Peyer's patch (tissue), 4 donors: ENCODE data around the gene WHRN. TPM values are rescaled to one million over a fixed set of nuclear protein-coding genes. Genes with fewer than 3 reads are reported as not detected.
A peak's percentile ranks its signal among the peaks of the same experiment; 100 is the strongest.

Source experiments
- DNase-seq, 3 donors: peaks; one replicate each; pipeline ENCODE4 v3.0.0-alpha.2; 2017 to 2019
- H3K27ac ChIP-seq, 4 donors: fragments of 200-600 bp; sonication (generic); one replicate each; pipeline ENCODE4 v1.5.1; 2016 to 2019
- H3K27me3 ChIP-seq, 2 donors: fragments of 200-600 bp; sonication (generic); one replicate each; pipeline ENCODE4 v1.5.1; 2019
- H3K36me3 ChIP-seq, 3 donors: fragments of 200-600 bp; sonication (generic); one replicate each; pipeline ENCODE4 v1.5.1; 2016 to 2019
- H3K4me1 ChIP-seq, 4 donors: fragments of 200-600 bp; sonication (generic); one replicate each; pipeline ENCODE4 v1.5.1; 2016 to 2019
- H3K4me3 ChIP-seq, 4 donors: fragments of 200-600 bp; sonication (generic); 1 replicate in 3 of 4; 2 replicates in 1 of 4; pipeline ENCODE4 v1.5.1; 2016 to 2019; ENCODE audit warnings: mild to moderate bottlenecking in 1 of 4
- H3K9me3 ChIP-seq, 4 donors: fragments of 200-600 bp; sonication (generic); one replicate each; pipeline ENCODE4 v1.5.1; 2016 to 2019; ENCODE audit warnings: mild to moderate bottlenecking in 1 of 4
- POLR2A ChIP-seq, 2 donors: fragments of 450-650 bp; IDR thresholded peaks; one replicate each; pipeline ENCODE4 v1.5.1; 2017; ENCODE audit warnings: antibody characterized with exemption in 2 of 2, mild to moderate bottlenecking in 2 of 2, moderate library complexity in 2 of 2
- total RNA-seq, 4 donors: library from RNA; depleted of rRNA; stranded (reverse); fragments of >200 nt; gene quantifications; one replicate each; pipeline ENCODE4 v1.1.0, GENCODE V29; 2016
- TF ChIP-seq, protein P1 (sequence below), 6 experiments: fragments of 450-650 bp in 4 of 6; fragments of 200-600 bp in 2 of 6; sonication (generic) in 1 of 6; IDR thresholded peaks; one replicate each; pipeline ENCODE4 v1.5.1; 2017 to 2019; ENCODE audit warnings: antibody characterized with exemption in 6 of 6, mild to moderate bottlenecking in 3 of 6, moderate library complexity in 1 of 6

WHRN gene
- total RNA-seq, 4 donors from 2014 or later, result 10.7 to 35.5 (median 15.3) TPM

DNA sequence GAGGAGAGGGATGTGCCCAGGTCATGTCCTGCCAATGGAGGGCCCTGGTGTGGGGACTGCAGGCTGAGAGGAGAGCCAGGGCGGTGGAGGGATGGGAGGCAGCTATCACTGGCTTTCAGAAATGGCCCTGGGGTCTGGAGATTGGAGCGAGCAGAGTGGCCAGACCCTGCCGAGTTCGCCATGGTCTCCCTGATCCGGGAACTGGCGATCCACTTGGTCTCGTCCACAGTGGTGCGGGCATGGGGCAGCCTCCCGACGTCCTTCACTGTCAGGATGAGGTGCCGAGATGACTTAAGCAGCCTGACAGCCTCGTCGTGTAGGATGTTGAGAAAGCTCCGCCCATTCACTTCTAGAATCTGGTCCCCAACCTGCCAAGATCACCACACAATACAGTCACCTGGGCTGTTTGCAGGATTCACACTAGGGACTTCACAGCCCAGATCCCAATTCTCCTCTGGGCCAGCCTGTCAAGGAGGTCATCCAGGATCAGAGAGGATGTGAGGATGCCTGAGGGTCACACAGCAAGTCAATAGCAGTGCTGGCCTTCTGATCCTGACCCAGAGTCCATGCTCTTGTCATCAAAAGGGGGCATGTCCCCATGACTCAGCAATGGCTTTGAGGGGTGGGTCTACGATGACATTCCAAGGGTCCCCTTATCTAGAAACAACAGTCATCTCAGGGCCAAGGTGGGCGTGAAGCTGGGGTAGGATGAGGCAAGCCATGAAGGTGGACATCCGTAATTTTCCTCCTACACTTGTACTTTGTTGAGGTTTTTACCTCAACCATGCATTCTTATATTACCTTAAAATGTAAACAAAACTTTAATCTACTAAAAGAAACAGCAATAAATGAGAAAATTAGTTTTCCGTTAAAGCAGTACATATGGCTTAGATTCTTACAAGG, 79.0 kb downstream of the WHRN start:
- peak in 2 of 3 donors; percentile 11 to 26 for DNase-seq
- Histone ChIP-seq H3K9me3 (no peaks in the 10 kb centered on the region), H3K36me3 (no peaks in the 10 kb centered on the region)

DNA sequence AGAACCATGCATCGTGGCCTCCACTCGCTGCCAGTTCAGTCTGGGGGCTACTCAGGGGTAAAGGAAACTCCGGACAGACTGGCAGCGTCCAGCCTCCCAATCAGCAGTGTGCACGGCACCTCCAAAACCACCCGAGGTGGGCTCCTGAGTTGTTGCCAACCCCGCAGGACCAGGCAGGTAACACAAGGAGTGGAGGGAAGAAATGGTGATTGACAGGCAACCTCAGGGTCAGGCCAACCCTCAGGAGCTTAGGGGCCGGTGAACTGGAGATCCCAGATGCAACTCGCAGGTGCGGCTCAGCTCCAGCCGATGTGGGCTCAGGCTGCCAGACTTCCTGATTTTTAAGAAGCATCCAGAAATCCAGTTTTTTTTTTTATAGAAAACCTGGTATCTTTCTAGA, 80.1 kb downstream of the WHRN start:
- no peaks in the 10 kb centered on the region for H3K27me3 ChIP-seq
- peak in 2 of 3 donors; percentile 9 to 16 for DNase-seq
- no peaks in the 10 kb centered on the region for H3K9me3 ChIP-seq
- TF ChIP-seq, protein P1, sequence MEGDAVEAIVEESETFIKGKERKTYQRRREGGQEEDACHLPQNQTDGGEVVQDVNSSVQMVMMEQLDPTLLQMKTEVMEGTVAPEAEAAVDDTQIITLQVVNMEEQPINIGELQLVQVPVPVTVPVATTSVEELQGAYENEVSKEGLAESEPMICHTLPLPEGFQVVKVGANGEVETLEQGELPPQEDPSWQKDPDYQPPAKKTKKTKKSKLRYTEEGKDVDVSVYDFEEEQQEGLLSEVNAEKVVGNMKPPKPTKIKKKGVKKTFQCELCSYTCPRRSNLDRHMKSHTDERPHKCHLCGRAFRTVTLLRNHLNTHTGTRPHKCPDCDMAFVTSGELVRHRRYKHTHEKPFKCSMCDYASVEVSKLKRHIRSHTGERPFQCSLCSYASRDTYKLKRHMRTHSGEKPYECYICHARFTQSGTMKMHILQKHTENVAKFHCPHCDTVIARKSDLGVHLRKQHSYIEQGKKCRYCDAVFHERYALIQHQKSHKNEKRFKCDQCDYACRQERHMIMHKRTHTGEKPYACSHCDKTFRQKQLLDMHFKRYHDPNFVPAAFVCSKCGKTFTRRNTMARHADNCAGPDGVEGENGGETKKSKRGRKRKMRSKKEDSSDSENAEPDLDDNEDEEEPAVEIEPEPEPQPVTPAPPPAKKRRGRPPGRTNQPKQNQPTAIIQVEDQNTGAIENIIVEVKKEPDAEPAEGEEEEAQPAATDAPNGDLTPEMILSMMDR (IDR thresholded peaks at IDR 0.05), result no peak
- no peak for TF ChIP-seq POLR2A (IDR thresholded peaks at IDR 0.05)
- no peak overlapping the region for H3K27ac ChIP-seq
- no peaks in the 10 kb centered on the region for H3K4me1 ChIP-seq
- H3K36me3 ChIP-seq, result no peaks in the 10 kb centered on the region
- no peak overlapping the region for H3K4me3 ChIP-seq

More for the DNA sequence above, 79.0 kb downstream of the WHRN start:
- H3K4me1 ChIP-seq, result no peaks in the 10 kb centered on the region
- no peak overlapping the region for H3K4me3 ChIP-seq
- TF ChIP-seq, protein P1 (IDR thresholded peaks at IDR 0.05), result no peak
- no peak for TF ChIP-seq POLR2A (IDR thresholded peaks at IDR 0.05)
- H3K27me3 ChIP-seq, result no peaks in the 10 kb centered on the region
- no peak overlapping the region for H3K27ac ChIP-seq

DNA sequence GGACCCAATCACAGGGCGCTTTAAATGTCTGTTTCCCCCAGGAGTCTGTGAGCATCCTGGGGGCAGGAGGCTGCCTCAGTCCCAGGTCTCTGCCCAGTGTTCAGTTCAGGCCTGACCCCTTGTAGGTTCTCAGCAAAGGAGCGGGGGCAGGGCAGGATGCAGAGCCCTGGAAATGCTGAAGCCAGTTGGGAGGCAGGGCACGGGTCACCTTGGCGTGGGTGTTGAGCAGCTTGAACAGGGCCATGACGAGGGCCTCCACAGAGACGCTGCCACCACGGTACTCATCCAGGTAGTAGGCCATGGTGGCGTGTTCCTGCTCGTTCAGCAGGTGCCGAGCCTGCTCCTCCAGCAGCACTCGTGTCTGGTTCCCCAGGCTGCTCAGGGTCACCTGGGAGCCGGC, 81.1 kb downstream of the WHRN start:
- TF ChIP-seq POLR2A (IDR thresholded peaks at IDR 0.05), result no peak
- TF ChIP-seq, protein P1 (IDR thresholded peaks at IDR 0.05), result no peak
- Histone ChIP-seq H3K4me1 (no peaks in the 10 kb centered on the region), H3K36me3 (no peaks in the 10 kb centered on the region), H3K4me3 (no peak overlapping the region), H3K9me3 (no peaks in the 10 kb centered on the region), H3K27ac (no peak overlapping the region), H3K27me3 (no peaks in the 10 kb centered on the region)
- peak in 2 of 3 donors; percentile 27 to 43 for DNase-seq

DNA sequence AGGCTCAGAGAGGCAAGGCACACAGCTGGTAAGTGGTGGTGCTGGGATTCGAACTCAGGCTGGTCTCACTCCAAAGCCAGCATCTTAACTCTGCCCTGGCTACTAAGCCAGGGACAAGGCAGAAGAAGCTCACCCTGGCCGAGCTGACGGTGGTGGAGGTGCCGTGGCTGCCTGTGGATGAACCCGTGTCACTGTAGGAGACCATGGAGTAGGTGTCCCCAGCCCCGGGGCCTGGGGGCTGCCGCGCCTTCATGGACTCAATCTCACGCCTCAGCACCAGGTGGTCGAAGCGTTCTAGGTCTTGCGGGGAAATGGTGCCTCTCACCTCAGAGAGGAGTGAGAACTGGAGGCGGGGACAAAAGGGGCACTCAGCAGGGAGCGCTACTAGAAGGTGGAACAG, 82.1 kb downstream of the WHRN start:
- Histone ChIP-seq H3K9me3 (no peaks in the 10 kb centered on the region), H3K4me3 (no peak overlapping the region), H3K4me1 (no peaks in the 10 kb centered on the region), H3K27me3 (no peaks in the 10 kb centered on the region), H3K27ac (no peak overlapping the region), H3K36me3 (no peaks in the 10 kb centered on the region)
- TF ChIP-seq, protein P1 (IDR thresholded peaks at IDR 0.05), result no peak
- no peak for TF ChIP-seq POLR2A (IDR thresholded peaks at IDR 0.05)
- DNase-seq, result peak in 2 of 3 donors; percentile 28 to 34

DNA sequence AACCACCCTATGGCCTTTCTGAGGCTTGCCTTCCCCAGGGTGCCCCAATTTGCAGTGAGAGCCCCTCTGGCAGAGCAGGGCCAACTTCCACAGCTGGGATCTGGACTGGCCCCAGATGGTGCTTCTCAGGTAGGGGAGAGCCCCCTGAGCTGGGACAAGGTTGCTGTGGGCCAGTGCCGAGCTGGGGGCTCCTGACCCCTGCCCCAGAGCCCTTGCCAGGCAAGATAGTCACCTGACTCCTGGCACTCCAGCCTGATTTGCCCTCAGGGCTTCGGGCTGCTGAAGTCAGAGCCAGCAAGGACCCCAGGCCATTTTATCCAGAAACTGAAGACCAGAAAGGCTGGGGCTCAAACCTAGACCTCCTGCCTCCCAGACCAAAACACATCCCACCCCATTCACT, 84.1 kb downstream of the WHRN start:
- Histone ChIP-seq H3K27me3 (no peaks in the 10 kb centered on the region), H3K27ac (no peak overlapping the region), H3K36me3 (no peaks in the 10 kb centered on the region), H3K9me3 (no peaks in the 10 kb centered on the region), H3K4me3 (no peak overlapping the region), H3K4me1 (no peaks in the 10 kb centered on the region)
- DNase-seq, result peak in 1 of 3 donors; percentile 34
- TF ChIP-seq, protein P1 (IDR thresholded peaks at IDR 0.05), result no peak
- no peak for TF ChIP-seq POLR2A (IDR thresholded peaks at IDR 0.05)
